BJ (cell line): ENCODE results near the gene DAP. TPM values are rescaled to one million over a fixed set of nuclear protein-coding genes. Genes with fewer than 3 reads are reported as not detected.

Source experiments
- CTCF ChIA-PET: fragments of 350-600 bp; formaldehyde crosslinking; extraction: SDS; loops from one replicate; lab custom pipeline; 2021; ENCODE audit warnings: antibody characterized with exemption, inconsistent platforms; lab: Yijun Ruan, JAX
- POLR2A ChIA-PET: fragments of 300-600 bp; sonication (Branson Sonifier 250); formaldehyde crosslinking; extraction: SDS; loops from one replicate; lab custom pipeline; 2021; ENCODE audit warnings: antibody characterized with exemption; lab: Charles Lee
- DNase-seq: peaks from one replicate; pipeline ENCODE4 v3.0.0-alpha.2; 2011; ENCODE audit warnings: low read depth
- H3K27me3 ChIP-seq: 2 replicates; pipeline ENCODE4 v1.6.0; 2011; ENCODE audit warnings: low read length; ENCODE audit not compliant: control insufficient read depth, insufficient read depth
- H3K36me3 ChIP-seq: 2 replicates; pipeline ENCODE4 v1.5.1; 2011; ENCODE audit warnings: low read length; ENCODE audit not compliant: control insufficient read depth, insufficient read depth
- H3K4me3 ChIP-seq: 2 replicates; pipeline ENCODE4 v1.5.1; 2011; ENCODE audit warnings: low read depth, mild to moderate bottlenecking, control low read depth, low read length
- CTCF ChIP-seq: IDR thresholded peaks from 2 replicates; pipeline ENCODE4 v1.5.1; 2011; ENCODE audit warnings: low read depth, mild to moderate bottlenecking, control low read depth, inconsistent platforms, low read length, moderate library complexity; ENCODE audit not compliant: insufficient read depth
- polyA plus RNA-seq: library from polyadenylated mRNA; depleted of rRNA; stranded (reverse); fragments of >200 nt; gene quantifications from 2 replicates; pipeline ENCODE4 v1.2.3, GENCODE V29; 2011

DAP gene
- polyA plus RNA-seq, 1 experiment: 95.6 TPM

- Histone ChIP-seq H3K4me3 (no peak overlapping the region), H3K27me3 (no peaks in the 10 kb centered on the region), H3K36me3 (peaks cover 5% of the 10 kb centered on the region; the same call in 1 of the 2 replicates)
- POLR2A ChIA-PET: interaction anchor here (0.6 kb wide), 1 partner anchor 453 kb away, joined by 3 read pairs; no protein-coding TSS in a partner anchor
- no peak for DNase-seq
- no peak for TF ChIP-seq CTCF
- CTCF ChIA-PET: interaction anchor here (0.6 to 1.0 kb wide), 3 partner anchors 12 to 348 kb away, joined by 3 read pairs; no protein-coding TSS in a partner anchor
Measured at GRCh38 chr5:10705747-10706146, 55.3 kb downstream of the DAP start.

GRCh38 chr5:10704949-10705621 lies 55.9 kb downstream of the DAP start:
- ChIA-PET CTCF (interaction anchor here (0.8 kb wide), 1 partner anchor 109 kb away, joined by 3 read pairs; no protein-coding TSS in a partner anchor), POLR2A (no interaction called here)
- DNase-seq: no peak
- H3K27me3 ChIP-seq: no peaks in the 10 kb centered on the region
- H3K4me3 ChIP-seq: no peak overlapping the region
- peaks cover 2% of the 10 kb centered on the region; the same call in 1 of the 2 replicates for H3K36me3 ChIP-seq
- no peak for TF ChIP-seq CTCF

GRCh38 chr5:10703676-10704075 lies 57.4 kb downstream of the DAP start:
- CTCF ChIA-PET: interaction anchor here (0.5 to 3.2 kb wide), 2 partner anchors 13 to 250 kb away, joined by 4 to 22 read pairs; no protein-coding TSS in a partner anchor
- Histone ChIP-seq H3K4me3 (no peak overlapping the region), H3K36me3 (no peaks in the 10 kb centered on the region), H3K27me3 (no peaks in the 10 kb centered on the region)
- POLR2A ChIA-PET: interaction anchor here (0.7 kb wide), 1 partner anchor 153 kb away, joined by 3 read pairs; no protein-coding TSS in a partner anchor
- TF ChIP-seq CTCF: no peak
- no peak for DNase-seq

GRCh38 chr5:10702911-10703491 lies 58.0 kb downstream of the DAP start:
- Histone ChIP-seq H3K27me3 (no peaks in the 10 kb centered on the region), H3K36me3 (0 out of 2 replicates have a peak, but pooled peaks cover under 1% of the 10 kb centered on the region), H3K4me3 (no peak overlapping the region)
- CTCF ChIA-PET: interaction anchor here (0.5 to 3.2 kb wide), 7 partner anchors 12 to 480 kb away, joined by 3 to 22 read pairs (median 7); no protein-coding TSS in a partner anchor
- TF ChIP-seq CTCF: no peak
- no peak for DNase-seq
- POLR2A ChIA-PET: interaction anchor here (0.7 kb wide), 1 partner anchor 154 kb away, joined by 3 read pairs; no protein-coding TSS in a partner anchor
